SK-N-MC (cell line): ENCODE measurements around the gene SLC25A4.

ENCODE experiments used
- EZH2 ChIP-seq: fragments of 200-600 bp; sonication (generic); IDR thresholded peaks from one replicate; pipeline ENCODE4 v1.6.1; 2017; ENCODE audit warnings: antibody characterized with exemption
- POLR2AphosphoS5 ChIP-seq: IDR thresholded peaks from 2 replicates; pipeline ENCODE4 v1.6.1; 2012; ENCODE audit warnings: mild to moderate bottlenecking, low read depth, low read length, borderline replicate concordance

DNA sequence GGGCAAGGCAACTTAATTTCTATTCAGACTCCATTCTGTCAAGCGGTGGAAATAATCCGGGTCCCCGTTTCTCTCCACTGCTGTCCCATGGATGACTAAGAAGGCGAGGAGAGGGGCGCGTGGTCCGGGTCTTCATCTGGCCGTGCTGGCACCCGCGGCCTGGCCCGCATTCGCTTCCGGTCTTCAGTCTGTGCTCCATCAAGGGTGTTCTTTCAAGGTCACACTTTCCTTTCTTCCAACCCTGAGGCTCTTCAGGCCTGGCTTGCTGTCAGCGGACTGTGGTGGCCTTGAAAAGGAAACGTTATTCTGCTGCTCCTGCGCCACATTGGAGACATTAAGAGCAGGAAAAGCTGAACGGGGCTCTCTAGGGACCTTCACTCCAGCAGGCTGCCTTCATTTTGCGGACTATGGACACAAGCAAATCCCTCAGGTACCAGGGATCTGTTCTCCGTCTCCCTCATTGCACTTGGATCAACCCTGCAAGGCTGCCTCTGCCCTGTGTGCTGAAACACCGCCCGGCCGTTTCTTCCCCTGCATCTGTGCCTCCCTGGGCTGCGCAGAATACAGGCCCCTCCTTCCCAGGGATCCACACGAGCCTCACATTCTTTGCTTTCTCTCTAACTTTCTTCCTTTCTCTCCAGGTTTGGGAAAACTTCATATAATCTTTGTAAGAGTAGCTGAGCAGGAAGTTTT lies 5.7 kb upstream of the SLC25A4 start:
- TF ChIP-seq EZH2: no peak
- TF ChIP-seq POLR2AphosphoS5: no peak
